Lower lobe of right lung (tissue), 2 donors: ENCODE results near the gene DIP2C. TPM values are rescaled to one million over a fixed set of nuclear protein-coding genes. Genes with fewer than 3 reads are reported as not detected.
"Not testable (repeated sequence)": the region's sequence is repeated elsewhere in the genome, so short reads cannot be mapped to it uniquely, and the experiment has no call there.

Experiments used
- ATAC-seq, 2 donors: fragments of 200-7000 bp; cut with Tn5 transposase; one replicate each; pipeline ENCODE4 v1.9.1; 2020 to 2022; ENCODE audit warnings: mild to moderate bottlenecking in 2 of 2, moderate library complexity in 2 of 2
- DNase-seq: peaks from one replicate; pipeline ENCODE4 v3.0.0-alpha.2; 2020
- H3K27ac ChIP-seq: fragments of 200-600 bp; one replicate; pipeline ENCODE4 v1.8.0; 2022
- H3K27me3 ChIP-seq: fragments of 200-600 bp; one replicate; pipeline ENCODE4 v1.8.0; 2022; ENCODE audit warnings: low read depth
- H3K36me3 ChIP-seq: fragments of 200-600 bp; one replicate; pipeline ENCODE4 v1.8.0; 2022; ENCODE audit warnings: mild to moderate bottlenecking
- H3K4me1 ChIP-seq: fragments of 200-600 bp; one replicate; pipeline ENCODE4 v1.8.0; 2022
- H3K4me3 ChIP-seq: fragments of 200-600 bp; one replicate; pipeline ENCODE4 v1.8.0; 2022; ENCODE audit warnings: mild to moderate bottlenecking
- H3K9me3 ChIP-seq: fragments of 200-600 bp; one replicate; pipeline ENCODE4 v1.8.0; 2022
- CTCF ChIP-seq: fragments of 200-600 bp; IDR thresholded peaks from one replicate; pipeline ENCODE4 v1.8.0; 2022; ENCODE audit warnings: antibody characterized with exemption, mild to moderate bottlenecking
- intact Hi-C: fragments of 100-400 bp; cut with DNase I; formaldehyde crosslinking; loops from one replicate; pipeline ENCODE4 v1.11.0; 2022
- total RNA-seq: library from RNA; stranded (reverse); fragmentation: NEBNext Ultra II Directional; extraction: Animal tissue kit (Norgen Biotek cat#: 25700); gene quantifications from one replicate; pipeline ENCODE4 v1.2.1, GENCODE V29; 2021
- donor health status: DM: no; HTN: yes; CAD: no; lungs with severe emphysema.

DIP2C gene
- total RNA-seq, 1 donor from 2014 or later: 15.1 TPM

GRCh38 chr10:680146-680545 is 9.3 kb downstream of the DIP2C start:
- Histone ChIP-seq H3K27ac (no peak overlapping the region), H3K4me3 (no peak overlapping the region), H3K4me1 (no peaks in the 10 kb centered on the region), H3K9me3 (no peaks in the 10 kb centered on the region), H3K36me3 (no peaks in the 10 kb centered on the region), H3K27me3 (no peaks in the 10 kb centered on the region)
- ATAC-seq (no peak), DNase-seq (no peak)
- intact Hi-C loops: no loop called here
- TF ChIP-seq CTCF: no peak

- Histone ChIP-seq H3K27ac (no peak overlapping the region), H3K4me3 (no peak overlapping the region), H3K9me3 (no peaks in the 10 kb centered on the region), H3K27me3 (no peaks in the 10 kb centered on the region), H3K4me1 (no peaks in the 10 kb centered on the region), H3K36me3 (no peaks in the 10 kb centered on the region)
- TF ChIP-seq CTCF: no peak
- ATAC-seq: no peak
- intact Hi-C loops: no loop called here
- no peak for DNase-seq
Observed at GRCh38 chr10:679556-679955, 9.9 kb downstream of the DIP2C start.

GRCh38 chr10:678662-679005 is 10.8 kb downstream of the DIP2C start:
- intact Hi-C loops: not testable (repeated sequence)

GRCh38 chr10:677750-678661 is 11.5 kb downstream of the DIP2C start:
- no peak overlapping the region for H3K4me3 ChIP-seq
- TF ChIP-seq CTCF: no peak
- H3K4me1 ChIP-seq: no peaks in the 10 kb centered on the region
- peak; percentile 14 to 25 for ATAC-seq
- intact Hi-C loops: no loop called here
- H3K9me3 ChIP-seq: no peaks in the 10 kb centered on the region
- DNase-seq: no peak
- no peaks in the 10 kb centered on the region for H3K27me3 ChIP-seq
- no peak overlapping the region for H3K27ac ChIP-seq
- H3K36me3 ChIP-seq: no peaks in the 10 kb centered on the region

More at GRCh38 chr10:678662-679005, 10.8 kb downstream of the DIP2C start:
- DNase-seq, ATAC-seq, H3K27ac ChIP-seq, H3K9me3 ChIP-seq, H3K36me3 ChIP-seq, H3K27me3 ChIP-seq, H3K4me3 ChIP-seq, H3K4me1 ChIP-seq: not testable (repeated sequence)

- TF ChIP-seq CTCF: no peak
- DNase-seq (no peak), ATAC-seq (no peak)
- intact Hi-C loops: no loop called here
- Histone ChIP-seq H3K27me3 (no peaks in the 10 kb centered on the region), H3K4me3 (no peak overlapping the region), H3K9me3 (no peaks in the 10 kb centered on the region), H3K36me3 (no peaks in the 10 kb centered on the region), H3K4me1 (no peaks in the 10 kb centered on the region), H3K27ac (no peak overlapping the region)
Observed at GRCh38 chr10:677038-677437, 12.4 kb downstream of the DIP2C start.

- ATAC-seq (no peak), DNase-seq (no peak)
- no peak overlapping the region for H3K4me3 ChIP-seq
- H3K36me3 ChIP-seq: no peaks in the 10 kb centered on the region
- H3K27ac ChIP-seq: no peak overlapping the region
- no peaks in the 10 kb centered on the region for H3K4me1 ChIP-seq
- TF ChIP-seq CTCF: no peak
- no peaks in the 10 kb centered on the region for H3K27me3 ChIP-seq
- intact Hi-C loops: no loop called here
- no peaks in the 10 kb centered on the region for H3K9me3 ChIP-seq
Observed at GRCh38 chr10:676178-676577, 13.3 kb downstream of the DIP2C start.
